HepG2 (cell line): ENCODE results near the gene TDRD5.

ENCODE experiments used
- ZNF205 ChIP-seq: IDR thresholded peaks from 2 replicates; pipeline ENCODE4 v1.6.1; 2018; ENCODE audit warnings: missing biosample characterization, missing genetic modification reagents
- ZNF232 ChIP-seq: sonication (generic); formaldehyde crosslinking; IDR thresholded peaks from 2 replicates; pipeline ENCODE4 v1.4.0; 2020; ENCODE audit warnings: missing genetic modification reagents, borderline replicate concordance

DNA sequence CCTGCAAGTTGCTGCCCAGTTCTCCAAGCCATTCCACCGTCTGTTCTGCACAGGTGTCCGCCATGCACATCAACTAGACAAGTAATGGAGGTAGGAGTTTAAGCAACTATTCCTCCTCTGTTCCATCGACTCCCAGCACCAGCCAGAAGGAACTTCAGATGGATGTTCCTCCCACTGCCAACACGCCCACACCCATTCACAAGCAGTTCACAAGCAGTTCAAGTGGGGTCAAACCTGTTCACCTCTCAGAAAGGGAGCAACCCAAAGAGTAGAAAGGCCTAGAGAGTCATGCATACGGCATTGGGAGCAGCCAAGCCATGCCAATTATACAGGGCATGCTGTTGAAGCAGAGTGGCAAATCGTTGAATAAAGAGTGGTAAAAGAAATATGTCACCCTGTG lies 4.3 kb upstream of the TDRD5 start:
- TF ChIP-seq ZNF232 (CRISPR knock-in tag) (no peak), ZNF205 (CRISPR knock-in tag) (no peak)
